HEK293 (cell line): ENCODE results near the gene NKAPL.

Source experiments
- CTCF ChIA-PET: fragments of 350-600 bp; formaldehyde crosslinking; extraction: SDS; loops from one replicate; lab custom pipeline; 2021; ENCODE audit warnings: antibody characterized with exemption; lab: Yijun Ruan, JAX
- POLR2A ChIA-PET: fragments of 300-600 bp; formaldehyde crosslinking; extraction: SDS; loops from one replicate; lab custom pipeline; 2020; ENCODE audit warnings: antibody characterized with exemption, inconsistent platforms; lab: Yijun Ruan, JAX
- H3K27ac ChIP-seq: fragments of 200-500 bp; sonication (Bioruptor generic); 2 replicates; pipeline ENCODE4 v1.5.1; 2014; ENCODE audit warnings: low read depth, low read length, control low read depth, inconsistent platforms; ENCODE audit errors: extremely low read depth
- H3K36me3 ChIP-seq, 2 experiments: fragments of 200-500 bp in 1 of 2; sonication (Bioruptor generic) in 1 of 2; 1 replicate in 1 of 2; 2 replicates in 1 of 2; pipeline ENCODE4 v1.5.1; 2014 to 2017; ENCODE audit warnings: inconsistent platforms in 2 of 2, low read length in 2 of 2; ENCODE audit not compliant: control insufficient read depth in 2 of 2, insufficient read depth in 1 of 2
- H3K4me1 ChIP-seq: fragments of 200-500 bp; sonication (Bioruptor generic); 2 replicates; pipeline ENCODE4 v1.5.1; 2014; ENCODE audit warnings: mild to moderate bottlenecking, low read length, inconsistent platforms; ENCODE audit not compliant: control insufficient read depth, insufficient read depth
- H3K4me3 ChIP-seq: 2 replicates; pipeline ENCODE4 v1.5.1; 2011; ENCODE audit warnings: low read depth, mild to moderate bottlenecking, control low read depth, low read length, moderate library complexity
- H3K9me3 ChIP-seq: fragments of 200-500 bp; sonication (Bioruptor generic); 2 replicates; pipeline ENCODE4 v1.5.1; 2014; ENCODE audit warnings: low read depth, low read length, inconsistent platforms; ENCODE audit not compliant: control insufficient read depth, insufficient read depth
- BCL11A ChIP-seq: fragments of 450-650 bp; formaldehyde crosslinking; IDR thresholded peaks from 2 replicates; pipeline ENCODE4 v1.5.1; 2016; ENCODE audit warnings: low read depth, missing biosample characterization, missing genetic modification characterization
- ELK4 ChIP-seq: IDR thresholded peaks from 2 replicates; pipeline ENCODE4 v1.6.1; 2011; ENCODE audit warnings: mild to moderate bottlenecking, low read depth, low read length, borderline replicate concordance
- KLF1 ChIP-seq: fragments of 450-650 bp; formaldehyde crosslinking; IDR thresholded peaks from 2 replicates; pipeline ENCODE4 v1.5.1; 2016; ENCODE audit warnings: missing biosample characterization, missing genetic modification characterization
- KLF16 ChIP-seq: fragments of 450-650 bp; formaldehyde crosslinking; IDR thresholded peaks from 2 replicates; pipeline ENCODE4 v1.5.1; 2017; ENCODE audit warnings: missing biosample characterization, missing genetic modification characterization
- OSR2 ChIP-seq: fragments of 450-650 bp; formaldehyde crosslinking; IDR thresholded peaks from 2 replicates; pipeline ENCODE4 v1.5.1; 2016; ENCODE audit warnings: missing biosample characterization, missing genetic modification characterization
- PBX3 ChIP-seq: sonication (generic); formaldehyde crosslinking; IDR thresholded peaks from 2 replicates; pipeline ENCODE4 v1.8.1; 2022; ENCODE audit warnings: mild to moderate bottlenecking, moderate library complexity, missing genetic modification reagents
- SALL2 ChIP-seq: fragments of 450-650 bp; formaldehyde crosslinking; IDR thresholded peaks from 2 replicates; pipeline ENCODE4 v1.5.0; 2017; ENCODE audit warnings: missing biosample characterization, mild to moderate bottlenecking, missing genetic modification characterization, borderline replicate concordance
- SCRT2 ChIP-seq: fragments of 450-650 bp; formaldehyde crosslinking; IDR thresholded peaks from 2 replicates; pipeline ENCODE4 v1.5.1; 2016; ENCODE audit warnings: missing biosample characterization, missing genetic modification characterization
- YY2 ChIP-seq: fragments of 450-650 bp; formaldehyde crosslinking; IDR thresholded peaks from 2 replicates; pipeline ENCODE4 v1.5.1; 2016; ENCODE audit warnings: missing biosample characterization, missing genetic modification characterization
- ZBTB44 ChIP-seq: fragments of 450-650 bp; IDR thresholded peaks from 2 replicates; pipeline ENCODE4 v1.5.1; 2018; ENCODE audit warnings: missing biosample characterization, mild to moderate bottlenecking, missing genetic modification characterization
- ZBTB7A ChIP-seq: fragments of 450-650 bp; formaldehyde crosslinking; IDR thresholded peaks from 2 replicates; pipeline ENCODE4 v1.5.1; 2016; ENCODE audit warnings: low read depth, missing biosample characterization, missing genetic modification characterization
- ZNF121 ChIP-seq: fragments of 450-650 bp; formaldehyde crosslinking; IDR thresholded peaks from 2 replicates; pipeline ENCODE4 v1.5.1; 2016; ENCODE audit warnings: missing biosample characterization, missing genetic modification characterization
- ZNF157 ChIP-seq: fragments of 450-650 bp; formaldehyde crosslinking; IDR thresholded peaks from 2 replicates; pipeline ENCODE4 v1.5.1; 2016; ENCODE audit warnings: missing biosample characterization, missing genetic modification characterization
- ZNF292 ChIP-seq: fragments of 450-650 bp; formaldehyde crosslinking; IDR thresholded peaks from 2 replicates; pipeline ENCODE4 v1.5.1; 2016; ENCODE audit warnings: low read depth, missing biosample characterization, missing genetic modification characterization, borderline replicate concordance
- ZNF350 ChIP-seq: fragments of 450-650 bp; formaldehyde crosslinking; IDR thresholded peaks from 2 replicates; pipeline ENCODE4 v1.5.0; 2017; ENCODE audit warnings: missing biosample characterization, mild to moderate bottlenecking, missing genetic modification characterization
- ZNF398 ChIP-seq: fragments of 450-650 bp; formaldehyde crosslinking; IDR thresholded peaks from 2 replicates; pipeline ENCODE4 v1.5.1; 2017; ENCODE audit warnings: missing biosample characterization, missing genetic modification characterization
- ZNF416 ChIP-seq: fragments of 450-650 bp; formaldehyde crosslinking; IDR thresholded peaks from 2 replicates; pipeline ENCODE4 v1.5.1; 2016; ENCODE audit warnings: missing biosample characterization, missing genetic modification characterization
- ZNF514 ChIP-seq: fragments of 450-650 bp; formaldehyde crosslinking; IDR thresholded peaks from 2 replicates; pipeline ENCODE4 v1.5.1; 2016; ENCODE audit warnings: missing biosample characterization, missing genetic modification characterization
- ZNF529 ChIP-seq: fragments of 450-650 bp; formaldehyde crosslinking; IDR thresholded peaks from 2 replicates; pipeline ENCODE4 v1.5.1; 2017; ENCODE audit warnings: missing genetic modification characterization, missing biosample characterization; ENCODE audit not compliant: insufficient replicate concordance
- ZNF548 ChIP-seq: fragments of 450-650 bp; formaldehyde crosslinking; IDR thresholded peaks from 2 replicates; pipeline ENCODE4 v1.5.1; 2016; ENCODE audit warnings: missing biosample characterization, missing genetic modification characterization
- ZNF585B ChIP-seq: fragments of 450-650 bp; formaldehyde crosslinking; IDR thresholded peaks from 2 replicates; pipeline ENCODE4 v1.5.1; 2016; ENCODE audit warnings: missing biosample characterization, missing genetic modification characterization
- ZNF621 ChIP-seq: fragments of 450-650 bp; formaldehyde crosslinking; IDR thresholded peaks from 2 replicates; pipeline ENCODE4 v1.5.1; 2017; ENCODE audit warnings: missing biosample characterization, missing genetic modification characterization
- ZNF639 ChIP-seq: fragments of 450-650 bp; formaldehyde crosslinking; IDR thresholded peaks from 2 replicates; pipeline ENCODE4 v1.5.1; 2016; ENCODE audit warnings: missing biosample characterization, missing genetic modification characterization
- ZNF701 ChIP-seq: fragments of 450-650 bp; formaldehyde crosslinking; IDR thresholded peaks from 2 replicates; pipeline ENCODE4 v1.5.1; 2016; ENCODE audit warnings: missing biosample characterization, missing genetic modification characterization
- ZNF792 ChIP-seq: fragments of 450-650 bp; formaldehyde crosslinking; IDR thresholded peaks from 2 replicates; pipeline ENCODE4 v1.5.1; 2016; ENCODE audit warnings: missing biosample characterization, missing genetic modification characterization
- ZSCAN30 ChIP-seq: fragments of 450-650 bp; IDR thresholded peaks from 2 replicates; pipeline ENCODE4 v1.5.1; 2018; ENCODE audit warnings: missing biosample characterization, mild to moderate bottlenecking, missing genetic modification characterization, moderate library complexity

The NKAPL gene

GRCh38 chr6:28291573-28291972, 32.5 kb downstream of the NKAPL start:
- Histone ChIP-seq H3K27ac (no peak overlapping the region), H3K9me3 (no peaks in the 10 kb centered on the region), H3K36me3 (peaks cover 25 to 34% of the 10 kb centered on the region in 2 experiments), H3K4me3 (no peak overlapping the region), H3K4me1 (no peaks in the 10 kb centered on the region)
- CTCF ChIA-PET = interaction anchor here (0.7 kb wide), 1 partner anchor 87 kb away, joined by 6 read pairs; no protein-coding TSS in a partner anchor
- TF ChIP-seq KLF16 (tag by site-specific recombination) = no peak
- TF ChIP-seq ZNF792 (tag by site-specific recombination) = no peak
- TF ChIP-seq ZBTB7A (tag by site-specific recombination) = no peak
- TF ChIP-seq ZNF639 (tag by site-specific recombination) = no peak
- TF ChIP-seq SCRT2 (tag by site-specific recombination) = no peak
- TF ChIP-seq, all 188 proteins: peak for 0
- POLR2A ChIA-PET = no interaction called here

GRCh38 chr6:28295326-28295725, 36.2 kb downstream of the NKAPL start:
- no peaks in the 10 kb centered on the region for H3K9me3 ChIP-seq
- no peak for TF ChIP-seq ZNF529 (tag by site-specific recombination)
- ChIA-PET POLR2A (interaction anchor here (1.7 kb wide), 1 partner anchor 14 kb away, joined by 4 read pairs; the partner anchor contains the start of gene PGBD1), CTCF (no interaction called here)
- H3K4me1 ChIP-seq = no peaks in the 10 kb centered on the region
- H3K36me3 ChIP-seq = peaks cover 16 to 33% of the 10 kb centered on the region in 2 experiments
- H3K27ac ChIP-seq = no peak overlapping the region
- no peak overlapping the region for H3K4me3 ChIP-seq

GRCh38 chr6:28296520-28297060, 37.5 kb downstream of the NKAPL start:
- Histone ChIP-seq H3K4me1 (no peaks in the 10 kb centered on the region), H3K9me3 (no peaks in the 10 kb centered on the region), H3K27ac (no peak overlapping the region), H3K4me3 (no peak overlapping the region), H3K36me3 (peaks cover 21 to 45% of the 10 kb centered on the region in 2 experiments)
- TF ChIP-seq ZNF585B (tag by site-specific recombination) = no peak
- TF ChIP-seq OSR2 (tag by site-specific recombination) = no peak
- no peak for TF ChIP-seq ZBTB44
- TF ChIP-seq SALL2 (tag by site-specific recombination) = no peak
- TF ChIP-seq ELK4 = no peak
- TF ChIP-seq ZNF514 (tag by site-specific recombination) = no peak
- no peak for TF ChIP-seq ZNF121
- TF ChIP-seq ZNF621 = no peak
- no peak for TF ChIP-seq ZNF416 (tag by site-specific recombination)
- TF ChIP-seq ZNF292 (tag by site-specific recombination) = no peak
- no peak for TF ChIP-seq ZSCAN30
- no peak for TF ChIP-seq BCL11A (tag by site-specific recombination)
- TF ChIP-seq ZNF398 (tag by site-specific recombination) = no peak
- TF ChIP-seq PBX3 (CRISPR knock-in tag) = no peak
- no peak for TF ChIP-seq ZNF350
- no peak for TF ChIP-seq ZNF548 (tag by site-specific recombination)
- TF ChIP-seq YY2 (tag by site-specific recombination) = no peak
- no peak for TF ChIP-seq KLF1 (tag by site-specific recombination)
- TF ChIP-seq ZNF157 (tag by site-specific recombination) = no peak
- TF ChIP-seq ZNF701 (tag by site-specific recombination) = no peak
- POLR2A ChIA-PET = no interaction called here
- CTCF ChIA-PET = no interaction called here
